Measurements from ENCODE around the gene PDE4DIP. TPM values are rescaled to one million over a fixed set of nuclear protein-coding genes. Genes with fewer than 3 reads are reported as not detected.
"Not testable (repeated sequence)": the region's sequence is repeated elsewhere in the genome, so short reads cannot be mapped to it uniquely, and the experiment has no call there.

The PDE4DIP gene
- total and polyA plus RNA-seq, 3 experiments from 2014 or later: 18.1 to 30.4 (median 29.1) TPM

DNA sequence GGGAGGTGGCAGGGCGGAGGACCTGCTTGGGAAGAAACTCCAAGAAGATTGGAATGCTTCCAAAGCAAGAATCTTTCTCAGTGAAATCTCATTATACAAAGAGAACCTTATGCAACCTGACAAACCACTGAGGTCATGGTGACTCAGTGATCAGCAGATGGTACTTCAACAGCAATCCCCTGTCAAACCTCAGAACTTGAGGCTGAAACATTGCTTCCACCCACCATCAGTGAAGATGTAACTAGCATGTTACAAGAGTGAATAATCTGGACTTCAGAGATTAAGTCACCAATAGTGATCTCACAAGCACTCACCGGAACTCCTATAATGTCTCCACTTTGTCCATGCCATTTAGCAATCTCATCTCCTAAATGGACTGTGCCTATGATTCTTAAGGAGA, 148.1 kb downstream of the PDE4DIP start:
- H3K36me3 Mint-ChIP-seq; H3K4me3 Mint-ChIP-seq; H3K27ac Mint-ChIP-seq; H3K9me3 ChIP-seq (ENCODE audit: low read length); POLR2A ChIA-PET; H3K4me3 ChIP-seq (ENCODE audit: low read length); H3K27ac ChIP-seq (ENCODE audit: low read depth, low read length); CTCF ChIA-PET; DNase-seq; H3K9me3 Mint-ChIP-seq; H3K4me1 Mint-ChIP-seq; H3K27me3 ChIP-seq (ENCODE audit: insufficient read depth, low read length, poor library complexity, severe bottlenecking); H3K36me3 ChIP-seq (ENCODE audit: insufficient read depth, low read length); H3K4me1 ChIP-seq (ENCODE audit: insufficient read depth, low read length): not testable (repeated sequence)
- H3K27me3 Mint-ChIP-seq: peaks cover 1 to 12% of the 10 kb centered on the region in 2 donors

GRCh38 chr1:148996449-148997224, 152.4 kb downstream of the PDE4DIP start:
- DNase-seq; H3K4me1 ChIP-seq (ENCODE audit: insufficient read depth, low read length); H3K27ac ChIP-seq (ENCODE audit: low read depth, low read length); H3K9me3 ChIP-seq (ENCODE audit: low read length); CTCF ChIA-PET; H3K36me3 ChIP-seq (ENCODE audit: insufficient read depth, low read length); H3K4me3 ChIP-seq (ENCODE audit: low read length); H3K27ac Mint-ChIP-seq; POLR2A ChIA-PET; H3K27me3 Mint-ChIP-seq; H3K4me3 Mint-ChIP-seq; H3K4me1 Mint-ChIP-seq; H3K36me3 Mint-ChIP-seq; H3K9me3 Mint-ChIP-seq; H3K27me3 ChIP-seq (ENCODE audit: insufficient read depth, low read length, poor library complexity, severe bottlenecking): not testable (repeated sequence)

GRCh38 chr1:148997405-148997804, 153.2 kb downstream of the PDE4DIP start:
- H3K4me3 Mint-ChIP-seq; H3K4me1 ChIP-seq (ENCODE audit: insufficient read depth, low read length); POLR2A ChIA-PET; H3K27ac Mint-ChIP-seq; H3K9me3 Mint-ChIP-seq; H3K27ac ChIP-seq (ENCODE audit: low read depth, low read length); H3K36me3 ChIP-seq (ENCODE audit: insufficient read depth, low read length); H3K4me1 Mint-ChIP-seq; H3K36me3 Mint-ChIP-seq; H3K9me3 ChIP-seq (ENCODE audit: low read length); H3K27me3 Mint-ChIP-seq; H3K4me3 ChIP-seq (ENCODE audit: low read length); CTCF ChIA-PET; H3K27me3 ChIP-seq (ENCODE audit: insufficient read depth, low read length, poor library complexity, severe bottlenecking); DNase-seq: not testable (repeated sequence)

GRCh38 chr1:149002664-149003063, 158.4 kb downstream of the PDE4DIP start:
- H3K27ac ChIP-seq (ENCODE audit: low read depth, low read length); H3K4me3 Mint-ChIP-seq; H3K27me3 Mint-ChIP-seq; CTCF ChIA-PET; H3K27ac Mint-ChIP-seq; POLR2A ChIA-PET; H3K36me3 Mint-ChIP-seq; H3K9me3 ChIP-seq (ENCODE audit: low read length); H3K4me1 ChIP-seq (ENCODE audit: insufficient read depth, low read length); H3K4me3 ChIP-seq (ENCODE audit: low read length); H3K9me3 Mint-ChIP-seq; H3K36me3 ChIP-seq (ENCODE audit: insufficient read depth, low read length); H3K4me1 Mint-ChIP-seq; H3K27me3 ChIP-seq (ENCODE audit: insufficient read depth, low read length, poor library complexity, severe bottlenecking); DNase-seq: not testable (repeated sequence)

DNA sequence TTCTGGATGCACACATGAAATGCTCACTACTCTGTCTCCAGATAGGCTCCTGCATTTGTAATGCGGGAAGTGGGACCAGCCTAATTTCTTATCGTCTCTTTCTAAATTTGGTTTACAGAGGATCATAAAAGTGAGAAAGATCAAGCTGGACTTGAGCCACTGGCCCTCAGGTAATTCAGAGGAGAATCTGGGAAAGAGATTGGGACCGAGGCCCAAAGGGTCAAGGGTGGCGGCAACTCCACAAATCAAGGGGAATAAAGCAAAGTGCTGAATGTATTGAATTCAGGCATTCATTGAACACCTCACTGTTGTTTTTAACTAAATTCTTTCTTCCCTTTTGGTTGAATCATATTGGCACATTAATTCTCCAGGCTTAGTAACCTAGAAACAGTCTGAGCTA, 164.1 kb downstream of the PDE4DIP start:
- H3K36me3 ChIP-seq (ENCODE audit: insufficient read depth, low read length); POLR2A ChIA-PET; H3K36me3 Mint-ChIP-seq; H3K27ac Mint-ChIP-seq; H3K4me1 Mint-ChIP-seq; H3K27me3 ChIP-seq (ENCODE audit: insufficient read depth, low read length, poor library complexity, severe bottlenecking); H3K4me3 Mint-ChIP-seq; DNase-seq; H3K9me3 ChIP-seq (ENCODE audit: low read length); H3K4me3 ChIP-seq (ENCODE audit: low read length); H3K9me3 Mint-ChIP-seq; CTCF ChIA-PET; H3K4me1 ChIP-seq (ENCODE audit: insufficient read depth, low read length); H3K27ac ChIP-seq (ENCODE audit: low read depth, low read length); H3K27me3 Mint-ChIP-seq: not testable (repeated sequence)

DNA sequence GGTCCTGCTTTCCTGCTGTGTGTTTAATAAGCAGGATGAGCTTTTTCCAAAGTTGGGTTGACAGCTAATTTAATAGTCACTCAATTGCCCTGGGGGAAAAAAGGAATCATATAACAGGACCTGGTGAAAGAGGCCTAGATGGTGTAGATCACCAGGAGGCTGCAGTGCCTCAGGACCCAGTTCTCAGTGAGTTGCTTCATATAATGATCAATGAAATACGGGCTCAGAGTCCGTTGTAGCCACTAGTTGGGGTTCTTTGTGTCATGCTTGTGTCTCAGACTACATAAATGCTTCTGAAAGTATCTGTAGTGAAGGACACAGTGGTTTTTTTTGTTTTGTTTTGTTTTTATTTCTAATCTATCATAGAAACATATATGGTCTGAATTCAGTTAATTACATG, 164.5 kb downstream of the PDE4DIP start:
- H3K27me3 Mint-ChIP-seq; H3K4me3 Mint-ChIP-seq; H3K9me3 ChIP-seq (ENCODE audit: low read length); H3K36me3 Mint-ChIP-seq; H3K27ac Mint-ChIP-seq; H3K4me1 ChIP-seq (ENCODE audit: insufficient read depth, low read length); CTCF ChIA-PET; POLR2A ChIA-PET; H3K9me3 Mint-ChIP-seq; H3K27me3 ChIP-seq (ENCODE audit: insufficient read depth, low read length, poor library complexity, severe bottlenecking); H3K4me3 ChIP-seq (ENCODE audit: low read length); H3K36me3 ChIP-seq (ENCODE audit: insufficient read depth, low read length); H3K4me1 Mint-ChIP-seq; DNase-seq; H3K27ac ChIP-seq (ENCODE audit: low read depth, low read length): not testable (repeated sequence)

- H3K27me3 Mint-ChIP-seq; H3K27me3 ChIP-seq (ENCODE audit: insufficient read depth, low read length, poor library complexity, severe bottlenecking); H3K4me1 Mint-ChIP-seq; DNase-seq; H3K4me3 ChIP-seq (ENCODE audit: low read length); H3K4me1 ChIP-seq (ENCODE audit: insufficient read depth, low read length); H3K36me3 ChIP-seq (ENCODE audit: insufficient read depth, low read length); H3K27ac ChIP-seq (ENCODE audit: low read depth, low read length); H3K4me3 Mint-ChIP-seq; H3K27ac Mint-ChIP-seq; CTCF ChIA-PET; H3K9me3 Mint-ChIP-seq; H3K36me3 Mint-ChIP-seq; H3K9me3 ChIP-seq (ENCODE audit: low read length); POLR2A ChIA-PET: not testable (repeated sequence)
Observed at GRCh38 chr1:149009761-149010160, 165.5 kb downstream of the PDE4DIP start.

GRCh38 chr1:149012599-149012998, 168.4 kb downstream of the PDE4DIP start:
- not testable (repeated sequence) for H3K36me3 Mint-ChIP-seq

GRCh38 chr1:149013513-149013912, 169.3 kb downstream of the PDE4DIP start:
- H3K27me3 Mint-ChIP-seq; H3K4me3 ChIP-seq (ENCODE audit: low read length); H3K9me3 Mint-ChIP-seq; H3K4me3 Mint-ChIP-seq; CTCF ChIA-PET; H3K27me3 ChIP-seq (ENCODE audit: insufficient read depth, low read length, poor library complexity, severe bottlenecking); H3K4me1 ChIP-seq (ENCODE audit: insufficient read depth, low read length); H3K36me3 ChIP-seq (ENCODE audit: insufficient read depth, low read length); POLR2A ChIA-PET; DNase-seq; H3K27ac ChIP-seq (ENCODE audit: low read depth, low read length); H3K27ac Mint-ChIP-seq; H3K9me3 ChIP-seq (ENCODE audit: low read length); H3K4me1 Mint-ChIP-seq; H3K36me3 Mint-ChIP-seq: not testable (repeated sequence)

More at GRCh38 chr1:149012599-149012998, 168.4 kb downstream of the PDE4DIP start:
- H3K27me3 ChIP-seq (ENCODE audit: insufficient read depth, low read length, poor library complexity, severe bottlenecking); H3K27ac Mint-ChIP-seq; DNase-seq; H3K9me3 ChIP-seq (ENCODE audit: low read length); H3K27me3 Mint-ChIP-seq; H3K36me3 ChIP-seq (ENCODE audit: insufficient read depth, low read length); POLR2A ChIA-PET; H3K9me3 Mint-ChIP-seq; H3K4me1 ChIP-seq (ENCODE audit: insufficient read depth, low read length); CTCF ChIA-PET; H3K4me1 Mint-ChIP-seq; H3K27ac ChIP-seq (ENCODE audit: low read depth, low read length); H3K4me3 Mint-ChIP-seq; H3K4me3 ChIP-seq (ENCODE audit: low read length): not testable (repeated sequence)
